ENCODE measurements around the gene PTCH2. TPM values are rescaled to one million over a fixed set of nuclear protein-coding genes. Genes with fewer than 3 reads are reported as not detected.

PTCH2 gene
- total RNA-seq, 1 donor from 2014 or later, result 1.4 TPM

DNA sequence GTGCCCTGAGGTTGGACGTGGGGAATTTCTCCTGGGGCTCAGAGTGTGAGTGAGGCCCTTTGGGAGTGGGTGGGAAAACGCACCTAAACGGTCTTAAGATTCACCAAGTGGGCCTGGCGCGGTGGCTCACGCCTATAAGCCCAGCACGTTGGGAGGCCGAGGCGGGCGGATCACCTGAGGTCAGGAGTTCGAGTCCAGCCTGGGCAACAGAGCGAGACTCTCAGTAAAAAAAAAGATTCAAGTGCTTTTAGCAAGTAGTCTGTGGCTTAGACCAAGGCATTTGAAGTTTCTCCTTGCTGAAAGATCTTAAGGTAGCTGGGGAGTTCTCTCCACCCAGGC lies 66.4 kb downstream of the PTCH2 start:
- Mint-ChIP-seq H3K4me3 (ENCODE audit: unreplicated experiment) (peak overlapping the region; percentile 93), H3K27me3 (ENCODE audit: unreplicated experiment) (no peaks in the 10 kb centered on the region), H3K27ac (ENCODE audit: unreplicated experiment) (peak overlapping the region; percentile 98), H3K36me3 (ENCODE audit: unreplicated experiment) (peaks cover 39% of the 10 kb centered on the region), H3K9me3 (ENCODE audit: unreplicated experiment) (no peaks in the 10 kb centered on the region), H3K4me1 (ENCODE audit: unreplicated experiment) (peaks cover 29% of the 10 kb centered on the region)
- DNase-seq (ENCODE audit: extremely low spot score, unreplicated experiment), result no peak
- TF ChIP-seq, protein P1, sequence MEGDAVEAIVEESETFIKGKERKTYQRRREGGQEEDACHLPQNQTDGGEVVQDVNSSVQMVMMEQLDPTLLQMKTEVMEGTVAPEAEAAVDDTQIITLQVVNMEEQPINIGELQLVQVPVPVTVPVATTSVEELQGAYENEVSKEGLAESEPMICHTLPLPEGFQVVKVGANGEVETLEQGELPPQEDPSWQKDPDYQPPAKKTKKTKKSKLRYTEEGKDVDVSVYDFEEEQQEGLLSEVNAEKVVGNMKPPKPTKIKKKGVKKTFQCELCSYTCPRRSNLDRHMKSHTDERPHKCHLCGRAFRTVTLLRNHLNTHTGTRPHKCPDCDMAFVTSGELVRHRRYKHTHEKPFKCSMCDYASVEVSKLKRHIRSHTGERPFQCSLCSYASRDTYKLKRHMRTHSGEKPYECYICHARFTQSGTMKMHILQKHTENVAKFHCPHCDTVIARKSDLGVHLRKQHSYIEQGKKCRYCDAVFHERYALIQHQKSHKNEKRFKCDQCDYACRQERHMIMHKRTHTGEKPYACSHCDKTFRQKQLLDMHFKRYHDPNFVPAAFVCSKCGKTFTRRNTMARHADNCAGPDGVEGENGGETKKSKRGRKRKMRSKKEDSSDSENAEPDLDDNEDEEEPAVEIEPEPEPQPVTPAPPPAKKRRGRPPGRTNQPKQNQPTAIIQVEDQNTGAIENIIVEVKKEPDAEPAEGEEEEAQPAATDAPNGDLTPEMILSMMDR (IDR thresholded peaks at IDR 0.05), result no peak

- Mint-ChIP-seq H3K27ac (ENCODE audit: unreplicated experiment) (peak overlapping the region; percentile 98), H3K4me3 (ENCODE audit: unreplicated experiment) (peak overlapping the region; percentile 93), H3K4me1 (ENCODE audit: unreplicated experiment) (peaks cover 29% of the 10 kb centered on the region), H3K36me3 (ENCODE audit: unreplicated experiment) (peaks cover 33% of the 10 kb centered on the region), H3K27me3 (ENCODE audit: unreplicated experiment) (no peaks in the 10 kb centered on the region), H3K9me3 (ENCODE audit: unreplicated experiment) (no peaks in the 10 kb centered on the region)
- TF ChIP-seq, protein P1 (IDR thresholded peaks at IDR 0.05), result no peak
- no peak for DNase-seq (ENCODE audit: extremely low spot score, unreplicated experiment)
Measured at GRCh38 chr1:44775930-44776729, 66.9 kb downstream of the PTCH2 start.

- H3K27ac Mint-ChIP-seq (ENCODE audit: unreplicated experiment), result peak within 1 kb of the TSS; percentile 98
- no peaks in the 10 kb centered on the region for H3K9me3 Mint-ChIP-seq (ENCODE audit: unreplicated experiment)
- peak; percentile 94 for DNase-seq (ENCODE audit: extremely low spot score, unreplicated experiment)
- peaks cover 29% of the 10 kb centered on the region for H3K4me1 Mint-ChIP-seq (ENCODE audit: unreplicated experiment)
- TF ChIP-seq, protein P1 (IDR thresholded peaks at IDR 0.05), result no peak
- H3K4me3 Mint-ChIP-seq (ENCODE audit: unreplicated experiment), result peak within 1 kb of the TSS; percentile 93
- H3K27me3 Mint-ChIP-seq (ENCODE audit: unreplicated experiment), result no peaks in the 10 kb centered on the region
- H3K36me3 Mint-ChIP-seq (ENCODE audit: unreplicated experiment), result peaks cover 27% of the 10 kb centered on the region
Measured at GRCh38 chr1:44775078-44775929, 67.7 kb downstream of the PTCH2 start, which contains the start of gene RPS8. RPS8 (plus strand) TSS chr1:44775540; CDS start chr1:44775597, 57 bp downstream.

Other genes with a start within 250 kb of the PTCH2 start
- gene TMEM53, start 168.8 kb downstream of the PTCH2 start, total RNA-seq, result 6.6 and 7.6 TPM in 2 replicates
- gene ARMH1, start 168.5 kb downstream of the PTCH2 start, total RNA-seq, result 2.7 and 3.0 TPM in 2 replicates
- gene RNU5D-1, start 112.1 kb downstream of the PTCH2 start, total RNA-seq, result not detected in 2 replicates
- 7.5 and 7.7 TPM in 2 replicates for gene KIF2C, start 103.4 kb downstream of the PTCH2 start, total RNA-seq
- 1,690 and 1,756 TPM in 2 replicates for gene RPS8, start 67.7 kb downstream of the PTCH2 start, total RNA-seq
- 0.18 and 0.48 TPM in 2 replicates for gene BEST4, start 55.1 kb downstream of the PTCH2 start, total RNA-seq
- gene PLK3, start 42.9 kb downstream of the PTCH2 start, total RNA-seq, result 43.8 and 57.1 TPM in 2 replicates
- 0.48 TPM in 1 of 2 replicates, not detected in the other for gene DYNLT4, start 35.9 kb downstream of the PTCH2 start, total RNA-seq
- gene BTBD19, start 34.7 kb downstream of the PTCH2 start, total RNA-seq, result 39.1 and 51.2 TPM in 2 replicates
- 29.8 and 30.2 TPM in 2 replicates for gene EIF2B3, start 143.3 kb upstream of the PTCH2 start, total RNA-seq
- gene HECTD3, start 168.1 kb upstream of the PTCH2 start, total RNA-seq, result 48.1 and 49.4 TPM in 2 replicates
- 128 and 131 TPM in 2 replicates for gene UROD, start 169.0 kb upstream of the PTCH2 start, total RNA-seq